ENCODE measurements around the gene PLEKHA1.

Gene PLEKHA1

GRCh38 chr10:122379537-122379936 lies 5.0 kb downstream of the PLEKHA1 start:
- DNase-seq = no peak

- DNase-seq = no peak
Observed at GRCh38 chr10:122380703-122381102, 6.2 kb downstream of the PLEKHA1 start.

- DNase-seq = no peak
Observed at GRCh38 chr10:122381680-122382079, 7.2 kb downstream of the PLEKHA1 start.

- DNase-seq = no peak
Observed at GRCh38 chr10:122386514-122386913, 12.0 kb downstream of the PLEKHA1 start.

GRCh38 chr10:122387572-122387971 lies 13.1 kb downstream of the PLEKHA1 start:
- no peak for DNase-seq

GRCh38 chr10:122388287-122388997 lies 13.9 kb downstream of the PLEKHA1 start:
- DNase-seq = no peak

- no peak for DNase-seq
Observed at GRCh38 chr10:122390271-122390670, 15.8 kb downstream of the PLEKHA1 start.

GRCh38 chr10:122390679-122391078 lies 16.2 kb downstream of the PLEKHA1 start:
- DNase-seq = no peak

GRCh38 chr10:122391875-122392274 lies 17.4 kb downstream of the PLEKHA1 start:
- no peak for DNase-seq

GRCh38 chr10:122392835-122393234 lies 18.3 kb downstream of the PLEKHA1 start:
- DNase-seq = no peak

GRCh38 chr10:122393288-122393687 lies 18.8 kb downstream of the PLEKHA1 start:
- no peak for DNase-seq

GRCh38 chr10:122402548-122403131 lies 28.1 kb downstream of the PLEKHA1 start:
- DNase-seq = no peak

GRCh38 chr10:122404576-122404975 lies 30.1 kb downstream of the PLEKHA1 start:
- no peak for DNase-seq

GRCh38 chr10:122407375-122408125 lies 33.0 kb downstream of the PLEKHA1 start:
- DNase-seq = peak; percentile 45

GRCh38 chr10:122413327-122413726 lies 38.8 kb downstream of the PLEKHA1 start:
- no peak for DNase-seq

GRCh38 chr10:122417667-122418066 lies 43.2 kb downstream of the PLEKHA1 start:
- no peak for DNase-seq

- no peak for DNase-seq
Observed at GRCh38 chr10:122419016-122419415, 44.5 kb downstream of the PLEKHA1 start.

- no peak for DNase-seq
Observed at GRCh38 chr10:122419876-122420623, 45.5 kb downstream of the PLEKHA1 start.

GRCh38 chr10:122420624-122421007 lies 46.1 kb downstream of the PLEKHA1 start:
- no peak for DNase-seq

- no peak for DNase-seq
Observed at GRCh38 chr10:122421054-122421625, 46.6 kb downstream of the PLEKHA1 start.

GRCh38 chr10:122421742-122422141 lies 47.2 kb downstream of the PLEKHA1 start:
- DNase-seq = no peak

GRCh38 chr10:122422266-122422989 lies 47.9 kb downstream of the PLEKHA1 start:
- DNase-seq = no peak
